Osteoblast (primary cell): ENCODE measurements around the gene UST. TPM values are rescaled to one million over a fixed set of nuclear protein-coding genes. Genes with fewer than 3 reads are reported as not detected.

Experiments used
- DNase-seq: peaks from one replicate; pipeline ENCODE4 v3.0.0; 2011; ENCODE audit warnings: low spot score, mixed read lengths; ENCODE audit not compliant: insufficient read length; ENCODE audit errors: missing footprints
- H2AFZ ChIP-seq: 2 replicates; pipeline ENCODE4 v1.6.0; 2011; ENCODE audit warnings: mild to moderate bottlenecking, low read length
- H3K27ac ChIP-seq: 2 replicates; pipeline ENCODE4 v1.5.1; 2011; ENCODE audit warnings: mild to moderate bottlenecking, low read depth, low read length, moderate library complexity
- H3K27me3 ChIP-seq: 2 replicates; pipeline ENCODE4 v1.6.0; 2012; ENCODE audit warnings: mild to moderate bottlenecking, control low read depth, inconsistent platforms, low read length, moderate library complexity; ENCODE audit not compliant: insufficient read depth
- H3K36me3 ChIP-seq: 2 replicates; pipeline ENCODE4 v1.5.1; 2011; ENCODE audit warnings: mild to moderate bottlenecking, low read length, control low read depth, moderate library complexity; ENCODE audit not compliant: insufficient read depth
- H3K4me1 ChIP-seq: 2 replicates; pipeline ENCODE4 v1.5.1; 2011; ENCODE audit warnings: mild to moderate bottlenecking, low read length, control low read depth, moderate library complexity; ENCODE audit not compliant: insufficient read depth
- H3K4me2 ChIP-seq: 2 replicates; pipeline ENCODE4 v1.6.0; 2011; ENCODE audit warnings: mild to moderate bottlenecking, low read length; ENCODE audit not compliant: insufficient read depth
- H3K4me3 ChIP-seq: fragments of 200-600 bp; sonication (generic); 3 replicates; pipeline ENCODE4 v1.5.1; 2012; ENCODE audit warnings: mild to moderate bottlenecking, low read length, inconsistent platforms; ENCODE audit not compliant: insufficient read depth
- H3K79me2 ChIP-seq: 2 replicates; pipeline ENCODE4 v1.6.0; 2012; ENCODE audit warnings: mild to moderate bottlenecking, low read length, control low read depth, inconsistent platforms; ENCODE audit not compliant: insufficient read depth
- H3K9me3 ChIP-seq: 2 replicates; pipeline ENCODE4 v1.5.1; 2011; ENCODE audit warnings: low read depth, low read length, control low read depth
- H4K20me1 ChIP-seq: 2 replicates; pipeline ENCODE4 v1.6.0; 2012; ENCODE audit warnings: mild to moderate bottlenecking, low read length, control low read depth; ENCODE audit not compliant: insufficient read depth
- CTCF ChIP-seq: IDR thresholded peaks from 2 replicates; pipeline ENCODE4 v1.5.1; 2011; ENCODE audit warnings: mild to moderate bottlenecking, low read depth, low read length, moderate library complexity; ENCODE audit errors: extremely low read depth
- total RNA-seq: library from RNA; depleted of rRNA; stranded (reverse); fragments of >200 nt; gene quantifications from 2 replicates; pipeline ENCODE4 v1.2.3, GENCODE V29; 2012

The UST gene
- total RNA-seq, 1 donor = 18.1 TPM

GRCh38 chr6:149043476-149044130 lies 296.8 kb downstream of the UST start:
- Histone ChIP-seq H3K4me3 (no peak overlapping the region), H3K36me3 (no peaks in the 10 kb centered on the region), H2AFZ (peak overlapping the region; percentile 32), H3K79me2 (no peaks in the 10 kb centered on the region), H3K4me1 (no peaks in the 10 kb centered on the region), H3K9me3 (no peaks in the 10 kb centered on the region), H4K20me1 (no peaks in the 10 kb centered on the region), H3K27ac (no peak overlapping the region), H3K4me2 (no peak overlapping the region), H3K27me3 (no peaks in the 10 kb centered on the region)
- TF ChIP-seq CTCF = peak; percentile 49
- peak; percentile 73 for DNase-seq

GRCh38 chr6:149044528-149044927 lies 297.7 kb downstream of the UST start:
- Histone ChIP-seq H3K4me1 (peaks cover 3% of the 10 kb centered on the region), H3K4me2 (no peak overlapping the region), H4K20me1 (no peaks in the 10 kb centered on the region), H3K9me3 (no peaks in the 10 kb centered on the region), H3K79me2 (no peaks in the 10 kb centered on the region), H2AFZ (peak overlapping the region; percentile 13), H3K36me3 (no peaks in the 10 kb centered on the region), H3K27me3 (no peaks in the 10 kb centered on the region), H3K27ac (no peak overlapping the region), H3K4me3 (no peak overlapping the region)
- TF ChIP-seq CTCF = no peak
- DNase-seq = no peak

GRCh38 chr6:149045404-149045803 lies 298.6 kb downstream of the UST start:
- Histone ChIP-seq H3K4me1 (peaks cover 3% of the 10 kb centered on the region), H3K27ac (no peak overlapping the region)
- peak; percentile 7 for TF ChIP-seq CTCF

GRCh38 chr6:149046164-149046821 lies 299.5 kb downstream of the UST start:
- H3K4me2 ChIP-seq = no peak overlapping the region

More at GRCh38 chr6:149045404-149045803, 298.6 kb downstream of the UST start:
- Histone ChIP-seq H2AFZ (no peak overlapping the region), H3K36me3 (no peaks in the 10 kb centered on the region), H3K4me3 (no peak overlapping the region), H3K9me3 (no peaks in the 10 kb centered on the region), H3K4me2 (no peak overlapping the region), H3K27me3 (no peaks in the 10 kb centered on the region), H4K20me1 (no peaks in the 10 kb centered on the region), H3K79me2 (no peaks in the 10 kb centered on the region)
- DNase-seq = no peak

More at GRCh38 chr6:149046164-149046821, 299.5 kb downstream of the UST start:
- no peak for TF ChIP-seq CTCF
- DNase-seq = no peak
- H2AFZ ChIP-seq = no peak overlapping the region
- H4K20me1 ChIP-seq = no peaks in the 10 kb centered on the region
- H3K27ac ChIP-seq = no peak overlapping the region
- no peaks in the 10 kb centered on the region for H3K9me3 ChIP-seq
- H3K36me3 ChIP-seq = no peaks in the 10 kb centered on the region
- no peaks in the 10 kb centered on the region for H3K27me3 ChIP-seq
- H3K4me1 ChIP-seq = peaks cover 3% of the 10 kb centered on the region
- no peak overlapping the region for H3K4me3 ChIP-seq
- H3K79me2 ChIP-seq = no peaks in the 10 kb centered on the region
